T-cell (primary cell): ENCODE measurements around the gene SAYSD1. TPM values are rescaled to one million over a fixed set of nuclear protein-coding genes. Genes with fewer than 3 reads are reported as not detected.

ENCODE experiments used
- ATAC-seq, 4 experiments: fragments of 200-7000 bp in 3 of 4; fragments of 150-1000 bp in 1 of 4; cut with Tn5 transposase; replicated peaks in 1 of 4; 1 replicate in 3 of 4; 2 replicates in 1 of 4; pipeline ENCODE4 v1.10.0; 2021; ENCODE audit warnings: moderate library complexity in 3 of 4, mild to moderate bottlenecking in 2 of 4, moderate number of reproducible peaks in 1 of 4
- CTCF ChIA-PET, 2 donors: fragments of 300-600 bp; sonication (Branson Sonifier 250); formaldehyde crosslinking; loops; one replicate each; lab custom pipeline; 2022; ENCODE audit warnings: antibody characterized with exemption in 2 of 2; lab: Charles Lee
- POLR2A ChIA-PET, 2 donors: fragments of 300-600 bp; sonication (Branson Sonifier 250); formaldehyde crosslinking; loops; one replicate each; lab custom pipeline; 2022; ENCODE audit warnings: antibody characterized with exemption in 2 of 2; lab: Charles Lee
- DNase-seq, 35 experiments: peaks; one replicate each; pipeline versions ENCODE4 v3.0.0 to v3.0.0-alpha.2; 2013 to 2023
- H3K27ac ChIP-seq: one replicate; pipeline ENCODE4 v1.5.1; 2013; ENCODE audit warnings: low read length
- H3K27me3 ChIP-seq, 2 experiments: replicated peaks in 1 of 2; 1 replicate in 1 of 2; 2 replicates in 1 of 2; pipeline versions ENCODE4 v1.6.1 to v1.7.0; 2013; ENCODE audit warnings: low read length in 1 of 2, mixed read lengths in 1 of 2; ENCODE audit not compliant: control insufficient read depth in 2 of 2, insufficient read depth in 2 of 2; ENCODE audit errors: extremely low read depth in 1 of 2
- H3K36me3 ChIP-seq, 2 donors: 1 replicate in 1 of 2; 2 replicates in 1 of 2; pipeline versions ENCODE4 v1.6.1 to v1.7.0; 2013; ENCODE audit warnings: low read length in 1 of 2; ENCODE audit not compliant: control insufficient read depth in 2 of 2, insufficient read depth in 1 of 2; ENCODE audit errors: extremely low read depth in 1 of 2
- H3K4me1 ChIP-seq, 2 experiments: 1 replicate in 1 of 2; 2 replicates in 1 of 2; pipeline versions ENCODE4 v1.6.1 to v1.7.0; 2013; ENCODE audit warnings: low read length in 2 of 2, mixed read lengths in 1 of 2; ENCODE audit not compliant: insufficient read depth in 2 of 2, control insufficient read depth in 1 of 2; ENCODE audit errors: extremely low read depth in 1 of 2
- H3K4me3 ChIP-seq, 2 donors: 1 replicate in 1 of 2; 2 replicates in 1 of 2; pipeline versions ENCODE4 v1.5.1 to v1.7.0; 2013; ENCODE audit warnings: mild to moderate bottlenecking in 2 of 2, low read length in 1 of 2, moderate library complexity in 1 of 2; ENCODE audit not compliant: control insufficient read depth in 1 of 2; ENCODE audit errors: extremely low read depth in 1 of 2
- H3K9me3 ChIP-seq: 2 replicates; pipeline ENCODE4 v1.7.0; 2013
- H3K27ac Mint-ChIP-seq, 2 donors: one replicate each; pipeline ENCODE4 v1.8.0; 2020 to 2021; ENCODE audit warnings: mild to moderate bottlenecking in 2 of 2, mixed read lengths in 2 of 2
- H3K27me3 Mint-ChIP-seq, 2 donors: one replicate each; pipeline ENCODE4 v1.8.0; 2021 to 2022; ENCODE audit warnings: mixed read lengths in 2 of 2
- H3K36me3 Mint-ChIP-seq: one replicate; pipeline ENCODE4 v1.8.0; 2021; ENCODE audit warnings: mixed read lengths
- H3K4me1 Mint-ChIP-seq, 3 donors: one replicate each; pipeline ENCODE4 v1.8.0; 2020 to 2022; ENCODE audit warnings: mixed read lengths in 3 of 3, mild to moderate bottlenecking in 1 of 3
- H3K4me3 Mint-ChIP-seq, 3 donors: one replicate each; pipeline ENCODE4 v1.8.0; 2020 to 2022; ENCODE audit warnings: mild to moderate bottlenecking in 3 of 3, mixed read lengths in 3 of 3, moderate library complexity in 3 of 3
- H3K9me3 Mint-ChIP-seq, 3 donors: one replicate each; pipeline ENCODE4 v1.8.0; 2020 to 2022; ENCODE audit warnings: mixed read lengths in 3 of 3
- WGBS: methylation state at CpG from one replicate; pipeline ENCODE4 v1.1.5; 2013; ENCODE audit warnings: missing lambda C conversion rate; ENCODE audit not compliant: insufficient coverage; 5-methylcytosine and 5-hydroxymethylcytosine counted together
- total RNA-seq, 35 experiments: library from RNA in 6 of 35; stranded (reverse) in 6 of 35; fragments of 120-200 nt in 1 of 35; gene quantifications; one replicate each; pipeline versions ENCODE4 v1.2.1 to v1.2.4 and lab custom pipeline; 2013 to 2026

Gene SAYSD1
- total RNA-seq, 5 donors from 2014 or later (not counting 1 experiment from before 2014, with no cell fraction given) = 14.0 to 25.4 (median 19.2) TPM

DNA sequence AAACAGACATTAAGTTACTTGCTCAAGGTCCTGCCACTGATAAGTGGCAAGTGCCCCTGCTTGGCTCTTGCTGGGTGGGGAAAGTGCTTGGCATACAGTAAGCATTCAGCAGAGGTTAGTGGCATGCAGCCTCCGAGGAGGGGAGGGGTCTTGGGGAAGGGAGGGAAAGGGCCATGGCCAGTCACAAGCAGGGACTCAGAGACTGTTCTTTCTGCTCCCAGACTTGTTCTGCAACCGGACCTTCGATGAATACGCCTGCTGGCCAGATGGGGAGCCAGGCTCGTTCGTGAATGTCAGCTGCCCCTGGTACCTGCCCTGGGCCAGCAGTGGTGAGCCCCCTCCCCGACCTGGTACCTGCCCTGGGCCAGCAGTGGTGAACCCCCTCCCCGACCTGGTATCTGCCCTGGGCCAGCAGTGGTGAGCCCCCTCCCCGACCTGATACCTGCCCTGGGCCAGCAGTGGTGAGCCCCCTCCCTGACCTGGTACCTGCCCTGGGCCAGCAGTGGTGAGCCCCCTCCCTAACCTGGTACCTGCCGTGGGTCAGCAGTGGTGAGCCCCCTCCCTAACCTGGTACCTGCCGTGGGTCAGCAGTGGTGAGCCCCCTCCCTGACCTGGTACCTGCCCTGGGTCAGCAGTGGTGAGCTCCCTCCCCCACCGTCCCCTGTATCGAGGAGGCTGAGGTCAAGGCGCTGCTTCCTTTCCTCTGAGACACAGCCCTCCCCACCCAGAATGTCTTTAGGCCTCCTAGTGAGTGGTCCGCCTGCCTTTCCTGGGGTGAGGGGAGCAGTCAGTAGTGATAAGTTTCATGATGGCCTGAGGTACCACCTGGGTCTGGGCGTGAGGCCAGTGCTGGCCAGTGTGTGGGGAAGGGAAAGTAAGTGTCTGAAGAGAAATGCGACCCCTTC lies 57.5 kb downstream of the SAYSD1 start:
- H3K4me1 Mint-ChIP-seq = peaks cover 0 to 6% (median 0%) of the 10 kb centered on the region in 3 donors
- H3K36me3 Mint-ChIP-seq = no peaks in the 10 kb centered on the region
- ATAC-seq (no peak), DNase-seq (no peak)
- ChIA-PET POLR2A (no interaction called here), CTCF (no interaction called here)
- no peak overlapping the region for H3K27ac Mint-ChIP-seq
- H3K4me3 Mint-ChIP-seq = no peak overlapping the region
- H3K27ac ChIP-seq = no peak overlapping the region
- no peaks in the 10 kb centered on the region for H3K9me3 ChIP-seq
- peaks cover 2 to 60% of the 10 kb centered on the region in 2 experiments for H3K27me3 ChIP-seq
- H3K27me3 Mint-ChIP-seq = peaks cover 12 to 30% of the 10 kb centered on the region in 2 donors
- H3K9me3 Mint-ChIP-seq = no peaks in the 10 kb centered on the region
- H3K4me1 ChIP-seq = no peaks in the 10 kb centered on the region
- H3K4me3 ChIP-seq = no peak overlapping the region
- no peaks in the 10 kb centered on the region for H3K36me3 ChIP-seq
- WGBS = 77% methylated on average over 10 of the region's 17 CpGs

DNA sequence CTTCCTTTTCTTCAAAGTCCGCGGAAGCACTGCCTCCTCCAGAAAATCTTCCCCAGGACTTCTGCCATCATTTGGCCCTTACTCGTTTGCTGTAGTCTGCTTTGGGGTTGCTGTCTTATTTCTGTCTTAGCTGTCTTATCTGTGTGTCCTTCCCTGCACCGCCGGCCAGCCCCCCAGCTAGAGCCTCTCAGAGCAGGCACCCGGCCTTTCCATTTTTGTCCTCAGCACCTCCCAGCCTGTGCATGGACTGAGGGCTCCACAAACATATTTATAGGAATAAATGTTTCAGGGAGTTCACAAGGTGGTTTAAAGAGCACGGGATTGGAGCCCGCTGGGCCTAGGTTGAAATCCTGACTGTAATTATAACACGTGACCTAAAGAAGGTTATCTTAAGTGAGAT lies 58.3 kb downstream of the SAYSD1 start:
- Mint-ChIP-seq H3K4me3 (no peak overlapping the region), H3K4me1 (peaks cover 4 to 10% (median 5%) of the 10 kb centered on the region in 3 donors), H3K36me3 (no peaks in the 10 kb centered on the region), H3K27me3 (peaks cover 15 to 30% of the 10 kb centered on the region in 2 donors), H3K9me3 (no peaks in the 10 kb centered on the region), H3K27ac (no peak overlapping the region)
- Histone ChIP-seq H3K4me1 (peaks cover 0 to 4% of the 10 kb centered on the region in 2 experiments), H3K36me3 (no peaks in the 10 kb centered on the region), H3K9me3 (no peaks in the 10 kb centered on the region), H3K4me3 (no peak overlapping the region), H3K27ac (no peak overlapping the region), H3K27me3 (peaks cover 2 to 55% of the 10 kb centered on the region in 2 experiments)
- ATAC-seq = no peak
- no peak for DNase-seq
- CTCF ChIA-PET = no interaction called here
- POLR2A ChIA-PET = no interaction called here
- WGBS = 100% methylated on average over 1 of the region's 9 CpGs

DNA sequence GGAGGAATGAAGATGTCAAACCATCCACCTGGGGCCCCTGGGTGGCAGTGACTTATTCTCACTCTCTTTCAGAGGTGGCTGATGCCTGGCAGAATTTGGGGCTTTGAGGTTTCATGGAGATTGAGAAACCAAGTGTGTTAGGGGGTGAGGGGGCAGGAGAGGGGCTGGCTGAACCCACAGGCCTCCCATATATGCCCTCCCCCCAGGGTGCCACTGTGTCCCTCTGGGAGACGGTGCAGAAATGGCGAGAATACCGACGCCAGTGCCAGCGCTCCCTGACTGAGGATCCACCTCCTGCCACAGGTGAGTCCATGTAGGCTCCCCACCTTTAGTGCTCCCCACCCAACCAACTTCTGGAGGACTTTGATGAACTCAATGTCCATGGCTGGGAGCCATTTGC lies 58.8 kb downstream of the SAYSD1 start:
- H3K27me3 ChIP-seq = peaks cover 2 to 54% of the 10 kb centered on the region in 2 experiments
- no peaks in the 10 kb centered on the region for H3K36me3 ChIP-seq
- DNase-seq (no peak), ATAC-seq (no peak)
- Mint-ChIP-seq H3K27me3 (peaks cover 16 to 28% of the 10 kb centered on the region in 2 donors), H3K9me3 (no peaks in the 10 kb centered on the region), H3K36me3 (no peaks in the 10 kb centered on the region), H3K4me1 (peaks cover 8 to 14% (median 10%) of the 10 kb centered on the region in 3 donors), H3K4me3 (no peak overlapping the region), H3K27ac (no peak overlapping the region)
- WGBS = 88% methylated on average over 5 of the region's 5 CpGs
- H3K9me3 ChIP-seq = no peaks in the 10 kb centered on the region
- H3K27ac ChIP-seq = no peak overlapping the region
- ChIA-PET CTCF (no interaction called here), POLR2A (no interaction called here)
- H3K4me3 ChIP-seq = no peak overlapping the region
- peaks cover 0 to 9% of the 10 kb centered on the region in 2 experiments for H3K4me1 ChIP-seq

DNA sequence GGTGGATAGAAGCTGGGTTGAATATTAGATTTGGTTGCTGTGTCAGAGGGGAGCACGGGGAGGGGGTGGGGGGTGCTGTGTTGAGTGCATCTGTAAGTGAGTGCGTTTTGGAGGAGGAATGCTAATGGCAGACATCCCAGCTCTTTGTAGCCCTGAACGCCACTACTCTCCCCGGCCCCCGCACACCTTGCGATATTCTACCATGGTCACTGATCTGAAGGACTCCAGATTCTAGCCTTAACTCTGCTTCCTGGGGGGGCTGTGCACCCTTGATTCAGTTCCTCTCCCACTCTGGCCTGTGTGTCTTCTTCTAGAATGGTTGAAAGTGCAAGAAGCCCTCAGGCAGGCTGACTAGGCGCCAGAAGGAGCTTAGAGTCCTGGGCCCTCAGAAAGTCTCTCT lies 59.3 kb downstream of the SAYSD1 start:
- no peak for DNase-seq
- no peaks in the 10 kb centered on the region for H3K9me3 Mint-ChIP-seq

DNA sequence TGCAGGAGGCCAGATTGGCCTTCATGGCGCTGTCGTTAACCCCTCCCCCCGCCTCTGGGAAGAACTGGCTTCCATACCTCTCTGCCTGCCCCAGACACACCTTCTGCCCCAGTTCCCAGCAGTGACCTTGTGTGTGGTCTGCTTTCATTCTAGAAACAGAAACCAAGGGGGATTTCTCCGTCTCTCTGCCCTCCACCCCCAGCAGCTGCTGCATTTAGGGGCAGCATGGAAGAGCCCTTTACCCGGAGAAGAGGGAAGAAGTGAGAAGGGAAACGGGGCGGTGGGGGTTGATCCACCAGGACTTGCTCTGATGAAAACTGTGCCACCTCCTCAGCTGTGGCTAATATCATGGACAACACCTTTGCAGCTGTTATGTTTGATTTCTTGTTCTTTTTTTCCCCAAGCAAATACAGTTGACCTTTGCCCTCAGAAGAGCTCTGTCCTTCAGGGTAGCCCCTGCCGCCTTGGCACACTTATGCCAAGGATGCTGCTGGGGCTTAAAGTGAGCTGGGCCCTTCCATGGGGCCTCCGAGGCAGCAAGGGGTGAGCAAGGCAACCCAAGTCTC lies 60.3 kb downstream of the SAYSD1 start:
- Histone ChIP-seq H3K27ac (no peak overlapping the region), H3K9me3 (no peaks in the 10 kb centered on the region), H3K27me3 (peaks cover 2 to 55% of the 10 kb centered on the region in 2 experiments), H3K4me3 (no peak overlapping the region), H3K36me3 (no peaks in the 10 kb centered on the region), H3K4me1 (peaks cover 0 to 9% of the 10 kb centered on the region in 2 experiments)
- POLR2A ChIA-PET = no interaction called here
- H3K27me3 Mint-ChIP-seq = peaks cover 20 to 29% of the 10 kb centered on the region in 2 donors
- DNase-seq (no peak), ATAC-seq (no peak)
- 89% methylated on average over 8 of the region's 9 CpGs for WGBS
- CTCF ChIA-PET = no interaction called here
- peaks cover 12 to 26% (median 25%) of the 10 kb centered on the region in 3 donors for H3K4me1 Mint-ChIP-seq
- H3K36me3 Mint-ChIP-seq = no peaks in the 10 kb centered on the region
- H3K27ac Mint-ChIP-seq = no peak overlapping the region
- no peak overlapping the region for H3K4me3 Mint-ChIP-seq
- no peaks in the 10 kb centered on the region for H3K9me3 Mint-ChIP-seq

More for the DNA sequence above, 59.3 kb downstream of the SAYSD1 start:
- peaks cover 2 to 53% of the 10 kb centered on the region in 2 experiments for H3K27me3 ChIP-seq
- H3K4me3 ChIP-seq = no peak overlapping the region
- H3K4me1 ChIP-seq = peaks cover 0 to 9% of the 10 kb centered on the region in 2 experiments
- Mint-ChIP-seq H3K27me3 (peaks cover 16 to 28% of the 10 kb centered on the region in 2 donors), H3K36me3 (no peaks in the 10 kb centered on the region), H3K4me1 (peaks cover 12 to 18% (median 15%) of the 10 kb centered on the region in 3 donors), H3K4me3 (no peak overlapping the region), H3K27ac (no peak overlapping the region)
- CTCF ChIA-PET = no interaction called here
- WGBS = 92% methylated on average over 6 of the region's 7 CpGs
- POLR2A ChIA-PET = no interaction called here
- no peak overlapping the region for H3K27ac ChIP-seq
- no peaks in the 10 kb centered on the region for H3K9me3 ChIP-seq
- no peaks in the 10 kb centered on the region for H3K36me3 ChIP-seq
- no peak for ATAC-seq
